ENCODE measurements around the gene EEF1A2. TPM values are rescaled to one million over a fixed set of nuclear protein-coding genes. Genes with fewer than 3 reads are reported as not detected.

EEF1A2 gene
- total RNA-seq, 4 donors from 2014 or later: 13.3 to 26.8 (median 22.9) TPM

- DNase-seq (ENCODE audit: low spot score in 2 of 2): no peak
- H3K4me3 ChIP-seq (ENCODE audit: low read depth, poor library complexity, severe bottlenecking): no peak overlapping the region
- 78% methylated on average over 18 to 28 of the region's 30 CpGs for WGBS, 2 donors
- intact Hi-C loops (cut with DNase I; ENCODE audit: low total_unique reads): no loop called here
- TF ChIP-seq CTCF (IDR thresholded peaks at IDR 0.05) (no peak), POLR2A (IDR thresholded peaks at IDR 0.05) (no peak)
Measured at GRCh38 chr20:63449796-63450730, 48.8 kb downstream of the EEF1A2 start.

DNA sequence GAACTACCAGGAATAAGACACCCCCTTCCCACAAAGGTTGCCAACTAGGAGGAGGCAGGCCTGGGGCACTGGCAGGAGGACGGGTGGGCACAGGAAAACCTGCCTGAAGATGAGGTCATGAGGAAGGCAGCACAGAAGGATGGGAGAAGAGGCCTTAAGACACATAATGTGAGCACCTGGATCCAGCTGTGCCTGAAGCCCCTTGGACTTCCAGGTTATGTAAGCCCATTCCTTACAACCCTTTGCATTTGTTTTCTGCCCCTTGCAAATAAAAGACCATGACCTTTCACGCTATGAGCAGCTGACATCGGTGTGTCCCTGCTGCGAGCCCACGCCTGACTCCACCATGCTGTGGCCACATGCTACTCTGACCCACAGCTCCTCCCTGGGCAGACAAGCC, 49.9 kb downstream of the EEF1A2 start:
- TF ChIP-seq CTCF (IDR thresholded peaks at IDR 0.05) (no peak), POLR2A (IDR thresholded peaks at IDR 0.05) (no peak)
- 73 to 76% methylated on average over 5 of the region's 5 CpGs for WGBS, 2 donors
- H3K4me3 ChIP-seq (ENCODE audit: low read depth, poor library complexity, severe bottlenecking): no peak overlapping the region
- intact Hi-C loops (cut with DNase I; ENCODE audit: low total_unique reads): no loop called here
- no peak for DNase-seq (ENCODE audit: low spot score in 2 of 2)

- H3K4me3 ChIP-seq (ENCODE audit: low read depth, poor library complexity, severe bottlenecking): no peak overlapping the region
- 37% methylated on average over 18 of the region's 18 CpGs for WGBS, 2 donors
- TF ChIP-seq POLR2A (IDR thresholded peaks at IDR 0.05) (no peak), CTCF (IDR thresholded peaks at IDR 0.05) (no peak)
- intact Hi-C loops (cut with DNase I; ENCODE audit: low total_unique reads): no loop called here
- no peak for DNase-seq (ENCODE audit: low spot score in 2 of 2)
Measured at GRCh38 chr20:63448031-63448430, 50.9 kb downstream of the EEF1A2 start.

DNA sequence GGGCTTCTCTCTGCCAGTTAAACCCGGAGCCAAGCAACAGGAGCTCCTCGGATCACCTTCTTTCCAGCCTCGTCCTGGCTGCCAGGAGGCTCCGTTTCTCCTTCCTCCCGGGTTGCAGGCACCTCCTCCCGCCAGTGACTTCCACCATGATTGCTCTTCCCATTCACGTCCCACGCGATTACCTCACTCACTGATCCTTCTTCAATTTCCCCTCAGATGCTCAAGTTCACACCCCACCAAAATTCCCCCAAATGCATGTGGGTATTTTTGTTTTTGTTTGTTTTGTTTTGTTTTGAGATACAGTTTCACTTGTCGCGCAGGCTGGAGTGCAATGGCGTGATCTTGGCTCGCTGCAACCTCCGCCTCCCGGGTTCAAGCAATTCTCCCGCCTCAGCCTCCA, 51.6 kb downstream of the EEF1A2 start:
- no peak overlapping the region for H3K4me3 ChIP-seq (ENCODE audit: low read depth, poor library complexity, severe bottlenecking)
- 66 to 68% methylated on average over 16 of the region's 16 CpGs for WGBS, 2 donors
- intact Hi-C loops (cut with DNase I; ENCODE audit: low total_unique reads): no loop called here
- DNase-seq (ENCODE audit: low spot score in 2 of 2): no peak
- TF ChIP-seq CTCF (IDR thresholded peaks at IDR 0.05): no peak
- TF ChIP-seq POLR2A (IDR thresholded peaks at IDR 0.05): no peak

GRCh38 chr20:63446216-63447024, 52.5 kb downstream of the EEF1A2 start:
- intact Hi-C loops (cut with DNase I; ENCODE audit: low total_unique reads): no loop called here
- H3K4me3 ChIP-seq (ENCODE audit: low read depth, poor library complexity, severe bottlenecking): no peak overlapping the region
- no peak for TF ChIP-seq POLR2A (IDR thresholded peaks at IDR 0.05)
- no peak for TF ChIP-seq CTCF (IDR thresholded peaks at IDR 0.05)
- WGBS, 2 donors: 39 to 49% methylated on average over 25 to 30 of the region's 31 CpGs
- DNase-seq (ENCODE audit: low spot score in 2 of 2): no peak

Data from lower leg skin (tissue), 4 donors.